ENCODE measurements around the gene ZNF746.
"Not testable (repeated sequence)": the region's sequence is repeated elsewhere in the genome, so short reads cannot be mapped to it uniquely, and the experiment has no call there.

ZNF746 gene

DNA sequence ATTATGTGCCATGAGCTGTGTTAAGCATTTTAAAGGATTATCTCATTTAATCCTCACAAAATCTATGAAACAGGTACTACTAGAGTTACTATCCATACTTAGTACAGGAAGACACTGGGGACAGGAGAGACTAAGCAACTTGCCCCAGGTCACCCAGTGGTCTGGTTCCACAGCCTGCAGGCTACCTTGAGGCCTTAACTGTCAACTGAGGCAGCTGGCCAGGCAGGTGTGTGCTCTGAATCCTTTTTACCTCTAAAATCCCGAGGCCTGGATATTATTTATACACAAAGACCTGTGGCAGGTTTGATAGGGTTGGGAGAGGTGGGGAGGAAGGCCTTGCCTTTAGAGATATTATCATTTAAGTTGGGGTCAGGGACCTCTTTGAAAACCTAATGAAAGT is 39.8 kb downstream of the ZNF746 start:
- no peak for DNase-seq

DNA sequence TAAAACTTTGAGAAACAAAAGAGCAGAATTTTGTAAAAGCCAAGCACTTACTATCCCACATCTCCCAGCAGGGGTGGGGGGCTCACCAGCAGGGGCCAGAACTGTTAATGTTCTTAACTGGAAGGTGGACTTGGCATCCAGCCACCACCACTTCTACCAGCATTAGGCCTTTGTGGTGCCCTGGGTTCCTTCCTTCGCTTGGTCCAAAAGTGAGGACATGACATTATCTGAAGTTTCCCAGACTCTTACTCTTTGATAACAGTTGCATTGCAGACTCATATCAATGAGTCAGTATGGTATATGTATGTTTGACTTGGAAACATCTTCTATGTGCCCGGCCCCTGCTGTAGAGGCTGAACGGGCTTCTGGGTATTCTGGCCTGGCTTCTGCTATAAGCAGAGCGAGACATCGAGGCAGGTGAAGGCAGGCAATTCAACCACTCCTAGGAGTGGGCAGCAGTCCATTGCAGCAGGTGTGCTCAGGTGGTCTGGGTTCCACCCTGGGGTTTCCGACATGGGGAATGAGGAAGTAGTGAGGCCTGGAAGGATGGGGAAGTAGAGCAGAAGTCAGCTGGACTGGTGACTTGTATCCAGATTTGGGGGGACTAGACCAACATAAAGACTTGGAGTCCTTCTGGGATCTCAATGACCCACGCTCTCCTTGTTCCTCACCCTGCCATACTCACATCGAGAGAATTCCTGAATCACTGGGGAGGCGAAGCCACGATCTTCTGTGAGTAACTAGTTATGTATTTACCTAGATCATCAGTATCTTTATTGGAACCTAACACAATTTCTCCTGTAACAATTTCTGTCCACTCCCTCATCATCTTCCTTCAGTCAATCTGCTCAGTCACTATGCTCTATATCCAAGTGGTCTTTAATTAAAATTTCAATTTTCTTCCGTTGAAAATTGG is 40.8 kb downstream of the ZNF746 start:
- no peak for DNase-seq

DNA sequence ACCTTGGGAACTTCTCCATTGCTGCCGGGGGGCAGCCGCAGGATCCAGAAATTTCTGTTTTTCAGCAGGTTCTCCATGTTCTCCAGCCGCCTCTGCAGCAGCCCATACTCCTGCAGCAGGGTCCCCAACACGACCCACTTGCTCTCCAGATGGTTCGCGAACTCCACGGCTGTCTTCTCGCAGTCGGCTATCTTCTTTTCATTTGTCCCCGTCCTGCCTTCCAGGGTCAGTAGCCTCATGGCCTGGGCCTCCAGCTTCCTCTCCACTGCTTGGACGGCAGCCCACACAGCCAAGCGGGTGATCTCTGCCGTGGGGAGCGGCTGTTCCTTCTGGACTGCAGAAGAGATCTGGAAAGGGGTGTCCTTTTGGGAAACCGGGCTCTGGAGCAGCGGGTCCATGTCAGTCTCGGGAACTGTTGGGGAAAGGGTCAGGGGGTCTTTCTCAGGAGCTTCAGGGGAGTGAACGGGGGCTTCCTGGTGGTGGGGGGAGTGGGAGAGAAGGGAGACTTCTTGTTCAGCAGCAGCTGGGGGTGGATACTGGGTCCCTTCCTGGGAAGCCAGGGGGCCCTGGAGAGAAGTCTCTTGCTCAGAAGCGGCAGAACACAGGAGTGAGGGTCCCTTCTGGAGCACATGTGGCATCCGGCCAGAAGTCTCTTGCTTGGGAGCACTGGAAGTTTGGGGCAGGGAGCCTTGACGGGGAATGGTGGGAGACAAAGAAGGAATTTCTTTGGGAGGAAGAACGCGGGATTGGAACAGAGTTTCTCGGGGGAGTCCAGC is 42.2 kb downstream of the ZNF746 start:
- DNase-seq, result no peak

DNA sequence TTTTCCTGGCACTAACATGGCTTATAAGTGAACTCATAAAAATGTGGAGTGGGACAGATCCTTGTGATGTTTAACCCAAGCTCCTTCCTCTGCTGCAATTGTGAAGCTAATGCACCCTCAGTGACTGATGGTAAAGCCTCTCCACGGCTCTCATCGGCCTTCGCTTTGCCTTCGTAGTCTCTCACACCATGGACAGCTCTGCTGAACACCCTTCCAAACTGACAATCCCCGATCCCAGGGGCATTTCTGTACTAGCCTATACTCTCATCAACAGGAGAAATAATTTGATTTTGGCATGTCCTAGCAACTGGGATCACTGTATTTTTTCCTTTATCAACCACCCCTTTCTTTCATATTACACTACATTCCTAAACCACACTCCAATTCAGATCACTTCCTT is 42.9 kb downstream of the ZNF746 start:
- DNase-seq, result no peak

DNA sequence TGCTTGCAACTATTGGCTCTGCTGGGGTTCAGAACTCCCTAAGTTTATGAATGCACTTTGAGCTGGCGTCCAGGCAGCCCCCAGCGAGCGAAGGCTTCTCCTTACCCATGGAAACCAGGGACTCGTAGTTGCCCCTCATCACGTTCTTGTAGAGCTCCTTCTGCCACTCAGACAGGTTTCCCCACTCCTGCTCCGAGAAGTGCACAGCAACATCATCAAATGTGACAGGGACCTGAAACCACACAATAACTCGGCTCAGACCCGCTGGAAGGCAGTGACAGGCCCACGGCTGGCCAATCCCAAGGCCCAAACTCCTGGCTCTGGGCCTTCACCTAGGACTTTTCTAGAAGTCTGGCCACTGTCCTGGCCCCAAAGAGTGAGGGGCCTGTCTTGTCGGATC is 43.6 kb downstream of the ZNF746 start:
- DNase-seq, result no peak

DNA sequence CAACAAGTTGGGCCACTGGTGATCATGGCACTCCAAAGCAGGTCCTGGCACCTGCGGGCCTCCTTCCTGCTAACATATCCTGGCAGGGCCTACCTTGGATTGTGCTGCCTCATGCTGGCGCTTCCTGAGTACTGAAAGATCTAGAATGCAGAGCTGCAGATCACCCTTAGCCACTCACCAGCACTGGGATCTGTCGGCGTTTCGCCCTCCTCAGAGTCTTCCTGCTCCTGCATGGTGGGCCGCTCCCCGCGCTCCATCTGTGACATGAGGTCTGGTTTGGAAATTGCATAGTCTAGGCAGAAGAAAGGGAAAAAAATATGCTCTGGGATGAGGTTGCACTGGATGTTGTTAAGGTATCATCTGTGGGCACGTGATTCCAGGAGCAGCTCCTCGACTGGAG is 46.8 kb downstream of the ZNF746 start:
- no peak for DNase-seq

DNA sequence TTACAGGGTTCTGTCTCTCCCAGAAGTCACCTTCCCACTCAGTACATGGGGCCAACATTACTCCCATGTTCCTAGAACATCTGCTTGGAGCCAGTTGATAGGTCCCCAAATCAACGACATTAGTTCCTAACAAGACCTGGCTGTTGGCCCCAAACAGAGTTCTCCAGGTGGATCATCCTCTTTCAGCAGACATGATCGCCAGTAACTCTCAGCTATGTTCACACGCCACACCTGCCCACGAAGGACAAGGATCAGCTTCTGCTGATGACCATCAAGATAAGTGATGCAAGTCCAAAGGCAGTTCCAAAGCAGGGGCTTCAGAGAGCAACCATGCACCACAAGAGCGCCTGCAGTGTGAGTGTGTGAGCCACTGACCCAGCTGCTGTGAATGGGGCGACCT is 47.7 kb downstream of the ZNF746 start:
- DNase-seq, result no peak

DNA sequence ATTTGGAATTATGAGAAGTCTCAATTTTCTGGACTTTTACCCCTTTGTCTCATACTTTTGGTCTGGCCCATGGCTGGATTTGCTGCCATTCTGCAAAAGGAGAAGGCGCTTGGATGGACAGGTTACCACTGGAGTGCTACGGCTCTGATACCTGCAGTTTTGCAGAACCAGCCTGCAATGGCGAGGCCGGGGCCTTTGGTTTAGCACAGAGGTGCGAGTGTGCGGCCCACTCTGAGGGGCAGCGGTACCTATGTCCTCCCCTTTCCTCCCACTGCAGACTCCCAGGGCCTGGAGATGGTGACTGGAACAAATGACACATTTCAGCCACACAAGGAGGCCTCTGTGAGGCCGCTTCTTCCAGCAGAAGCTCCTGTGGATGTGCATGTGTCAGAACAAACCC is 48.6 kb downstream of the ZNF746 start:
- no peak for DNase-seq

DNA sequence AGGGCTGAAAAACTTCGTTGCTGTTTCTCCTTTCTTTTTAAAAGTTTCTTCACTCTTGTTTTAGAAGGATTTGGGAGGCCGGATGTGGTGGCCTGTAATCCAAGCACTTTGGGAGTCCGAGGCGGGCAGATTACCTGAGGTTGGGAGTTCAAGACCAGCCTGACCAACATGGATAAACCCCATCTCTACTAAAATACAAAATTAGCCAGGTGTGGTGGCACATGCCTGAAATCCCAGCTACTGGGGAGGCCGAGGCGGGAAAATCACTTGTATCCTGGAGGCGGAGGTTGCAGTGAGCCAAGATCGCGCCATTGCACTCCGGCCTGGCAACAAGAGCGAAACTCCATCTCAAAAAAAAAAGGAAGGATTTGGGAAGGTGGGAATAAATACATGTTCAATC is 51.6 kb downstream of the ZNF746 start:
- not testable (repeated sequence) for DNase-seq

DNA sequence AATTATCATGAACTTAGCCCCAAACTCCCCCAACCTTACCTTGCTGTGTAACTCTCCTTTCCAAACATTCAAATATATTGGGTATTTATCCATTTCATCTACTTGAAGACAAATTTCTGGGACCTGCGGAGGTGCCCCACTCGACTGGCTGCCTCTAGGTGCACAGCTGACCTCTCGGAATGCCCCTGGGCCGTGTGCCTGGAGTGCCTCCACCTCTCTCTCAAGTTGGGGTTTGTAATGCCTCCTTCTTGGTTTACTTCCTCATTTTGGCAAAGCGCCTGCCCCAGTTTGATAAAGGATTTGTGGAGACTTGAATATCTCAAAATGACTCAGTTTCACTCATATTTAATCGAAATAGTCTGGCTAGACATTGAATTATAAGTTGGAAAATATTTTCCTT is 53.3 kb downstream of the ZNF746 start:
- DNase-seq, result no peak

DNA sequence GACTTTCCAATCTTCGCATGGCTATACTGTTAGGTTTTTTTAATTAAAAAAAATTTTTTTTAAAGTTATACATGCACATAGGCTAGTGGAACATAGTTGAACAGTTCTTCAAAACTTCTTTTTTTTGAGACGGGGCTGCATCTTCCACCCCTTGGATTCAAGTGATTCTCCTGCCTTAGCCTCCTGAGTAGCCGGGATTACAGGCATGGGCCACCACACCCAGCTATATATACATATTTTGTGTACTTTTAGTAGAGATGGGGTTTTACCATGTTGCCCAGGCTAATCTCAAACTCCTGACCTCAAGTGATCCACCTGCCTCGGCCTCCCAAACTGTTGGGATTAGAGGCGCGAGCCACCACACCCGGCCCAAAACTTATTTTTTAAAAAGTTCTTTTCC is 54.1 kb downstream of the ZNF746 start:
- no peak for DNase-seq

DNA sequence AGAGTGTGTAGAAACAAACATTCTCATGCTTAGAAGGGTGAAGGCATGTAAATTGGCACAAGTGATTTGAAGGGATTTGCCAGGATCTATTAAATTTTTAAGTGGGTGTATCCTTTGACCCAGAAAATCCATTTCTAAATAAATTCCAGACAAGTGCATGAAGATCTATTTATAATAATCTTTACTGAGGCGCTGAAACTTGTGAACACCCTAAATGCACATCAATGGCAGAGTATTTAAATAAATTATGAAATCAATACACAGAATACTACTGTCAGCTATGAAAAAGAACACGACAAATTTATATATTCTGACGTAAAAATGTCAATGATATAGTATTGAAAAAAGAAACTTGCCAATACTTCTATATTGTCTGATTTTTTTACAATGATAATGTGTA is 54.7 kb downstream of the ZNF746 start:
- DNase-seq, result no peak

DNA sequence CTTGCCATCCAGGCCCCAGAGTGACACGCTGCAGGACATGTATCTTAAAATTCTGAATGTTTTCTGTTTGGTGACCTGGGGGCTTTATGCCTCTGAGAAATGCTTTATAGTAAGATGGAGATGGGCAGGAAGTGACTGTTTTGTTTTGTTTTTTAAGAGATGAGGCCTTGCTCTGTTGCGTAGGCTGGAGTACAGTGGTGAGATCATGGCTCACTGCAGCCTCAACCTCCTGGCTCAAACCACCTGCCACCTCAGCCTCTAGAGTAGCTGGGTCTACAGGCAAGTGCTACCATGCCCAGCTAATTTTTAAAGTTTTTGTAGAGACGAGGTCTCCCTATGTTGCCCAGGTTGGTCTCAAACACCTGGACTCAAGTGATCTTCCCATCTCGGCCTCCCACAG is 57.4 kb downstream of the ZNF746 start:
- no peak for DNase-seq

DNA sequence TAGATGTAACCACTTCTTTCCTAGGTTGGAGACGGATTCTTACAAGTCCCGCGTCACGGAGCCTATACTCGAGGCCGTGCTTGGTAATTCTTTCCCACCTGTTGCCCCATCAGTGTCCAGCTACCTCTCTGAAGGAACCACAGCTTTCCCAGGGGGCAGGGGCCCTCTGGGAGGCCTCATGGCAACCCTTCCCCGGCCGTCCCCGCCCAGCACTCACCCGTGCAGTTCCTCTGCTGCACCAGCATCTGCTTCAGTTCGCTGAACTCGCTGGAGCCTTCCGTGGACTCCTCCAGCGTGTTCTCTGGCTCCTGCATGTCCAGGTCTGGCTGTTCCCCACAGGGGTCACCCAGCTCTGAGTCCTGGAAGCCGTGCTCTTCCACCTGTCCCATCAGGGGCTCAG is 61.3 kb downstream of the ZNF746 start:
- DNase-seq, result no peak

DNA sequence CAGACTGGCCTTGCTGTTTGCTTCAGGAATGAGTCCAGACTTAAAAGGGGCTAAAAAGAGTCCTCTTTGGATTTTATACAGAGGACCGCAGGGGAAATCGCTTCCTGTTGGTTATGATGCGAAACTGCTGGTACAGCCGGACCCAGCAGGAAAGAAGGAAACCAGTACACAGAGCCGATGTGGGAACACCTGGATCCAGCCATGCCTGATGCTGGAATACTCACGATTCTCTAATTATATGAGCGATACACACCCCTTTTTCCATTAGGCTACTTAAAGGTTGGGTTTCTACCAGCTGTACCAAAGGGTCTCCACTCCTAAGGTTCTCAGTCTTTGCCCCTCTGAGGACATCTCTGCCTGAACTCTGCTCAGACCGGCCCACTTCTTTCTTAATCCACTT is 64.5 kb downstream of the ZNF746 start:
- DNase-seq, result no peak

DNA sequence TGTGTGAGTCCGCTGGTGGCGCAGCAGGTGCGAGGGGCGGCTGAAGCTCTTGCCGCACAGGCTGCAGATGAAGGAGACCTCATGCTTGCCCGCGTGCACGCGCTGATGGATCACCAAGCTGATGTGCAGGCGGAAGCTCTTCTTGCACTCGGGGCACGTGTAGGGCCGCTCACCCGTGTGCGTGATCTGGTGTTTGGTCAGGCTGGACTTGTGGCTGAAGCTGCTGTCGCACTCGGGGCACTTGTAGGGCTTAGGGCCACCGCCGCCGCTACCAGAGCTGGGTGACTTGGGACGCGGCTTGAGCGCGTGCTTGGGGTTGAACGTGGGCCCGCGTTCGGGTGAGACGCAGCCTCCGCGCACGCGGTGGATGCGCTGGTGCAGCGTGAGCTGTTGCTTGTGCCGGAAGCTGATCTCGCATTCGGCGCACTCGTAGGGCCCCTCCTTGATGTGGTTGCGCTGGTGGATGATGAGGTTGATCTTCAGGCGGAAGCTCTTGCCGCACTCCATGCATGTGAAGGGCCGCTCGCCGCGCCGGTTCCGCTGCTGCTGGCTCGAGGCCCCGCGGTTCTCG is 65.4 kb downstream of the ZNF746 start:
- DNase-seq, result no peak

DNA sequence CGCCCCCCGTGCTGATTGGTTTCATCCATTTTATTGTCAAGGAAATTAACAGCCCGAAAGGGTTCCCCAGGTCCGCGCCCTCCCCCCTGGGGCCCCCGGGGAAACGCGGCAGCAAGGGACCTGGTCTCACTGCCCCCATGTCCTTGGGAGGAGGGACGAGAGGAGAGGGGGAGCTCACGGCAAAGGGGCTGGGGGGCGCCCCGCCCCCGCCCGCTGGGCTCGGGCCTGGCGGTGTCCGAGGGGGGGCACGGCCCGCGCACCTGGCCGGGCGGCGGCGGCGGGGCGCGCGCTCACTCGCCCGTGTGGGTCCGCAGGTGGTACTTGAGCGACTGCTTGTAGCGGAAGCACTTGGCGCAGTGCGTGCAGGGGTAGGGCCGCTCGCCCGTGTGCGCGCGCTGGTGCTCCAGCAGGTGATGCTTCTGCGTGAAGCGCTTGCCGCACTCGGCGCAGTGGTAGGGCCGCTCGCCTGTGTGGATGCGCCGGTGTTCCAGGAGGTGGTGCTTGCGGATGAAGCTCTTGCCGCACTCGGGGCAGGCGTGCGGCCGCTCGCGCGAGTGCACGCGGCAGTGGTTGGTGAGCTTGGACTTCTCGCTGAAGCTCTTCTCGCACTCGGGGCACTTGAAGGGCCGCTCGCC is 66.0 kb downstream of the ZNF746 start:
- DNase-seq, result no peak

DNA sequence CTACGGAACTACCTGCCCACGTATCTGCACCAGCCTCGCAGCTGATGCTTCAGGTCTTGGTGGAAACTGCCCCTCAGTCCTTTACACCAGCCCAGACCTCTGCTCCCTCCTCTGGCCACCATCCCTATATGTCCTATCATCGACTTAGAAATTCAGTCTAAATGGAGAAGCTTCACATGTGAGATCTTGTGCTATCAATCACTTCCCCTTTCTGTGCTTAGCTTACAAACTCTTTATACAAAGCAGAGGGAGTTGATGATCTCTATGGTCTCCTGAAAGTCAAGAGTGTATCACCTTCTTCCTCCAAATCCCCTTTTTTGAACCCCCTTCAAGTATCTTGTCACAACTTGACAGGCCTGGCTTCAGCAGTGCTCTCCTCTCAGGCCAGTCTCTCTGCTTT is 67.4 kb downstream of the ZNF746 start:
- DNase-seq, result no peak

DNA sequence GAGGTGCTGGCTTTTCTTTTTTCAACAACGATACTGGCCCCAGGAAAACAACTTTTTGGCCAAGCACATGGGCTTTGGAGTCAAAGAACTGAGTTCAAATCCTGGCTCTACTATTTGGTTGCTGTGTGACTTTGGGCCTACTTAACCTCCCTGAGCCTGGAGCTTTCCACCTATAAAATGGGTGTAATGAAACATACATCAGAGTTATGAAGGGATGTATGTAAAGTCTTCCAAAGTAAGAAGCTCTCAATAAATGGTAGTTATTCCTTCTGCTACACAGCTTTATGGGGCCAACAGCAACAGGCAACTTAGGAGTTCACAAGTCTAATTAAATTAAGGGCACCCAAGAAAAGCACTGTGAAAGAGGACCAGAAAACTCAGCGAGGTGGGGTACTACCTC is 69.7 kb downstream of the ZNF746 start:
- no peak for DNase-seq

DNA sequence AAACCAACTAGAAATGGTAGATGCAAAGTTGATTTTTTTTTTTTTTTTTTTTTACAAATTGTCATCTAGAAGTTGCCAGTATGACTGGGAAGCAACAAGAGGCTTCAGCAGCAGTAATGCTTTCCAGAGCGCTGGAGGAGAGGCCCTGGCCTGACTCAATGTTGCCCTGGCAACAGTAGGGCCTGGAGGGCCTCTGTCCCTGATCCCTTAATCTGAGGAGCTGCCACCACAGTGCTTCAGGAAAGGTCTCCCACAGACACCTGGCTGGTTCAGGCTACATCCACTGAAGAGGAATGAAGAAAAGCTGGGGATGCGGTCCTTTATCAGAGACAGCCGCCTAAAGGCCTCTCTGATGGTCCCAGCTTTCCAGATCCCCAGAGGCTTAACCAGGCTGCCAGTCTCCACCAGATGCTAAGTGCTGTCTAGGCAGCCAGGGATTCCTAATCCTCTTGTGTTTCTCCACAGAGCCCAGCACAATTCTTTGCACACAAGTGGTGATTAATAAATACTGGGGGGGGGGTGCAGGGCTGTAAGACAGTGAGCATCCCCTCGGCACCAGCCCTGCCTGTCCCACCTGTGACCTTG is 70.4 kb downstream of the ZNF746 start:
- no peak for DNase-seq

DNA sequence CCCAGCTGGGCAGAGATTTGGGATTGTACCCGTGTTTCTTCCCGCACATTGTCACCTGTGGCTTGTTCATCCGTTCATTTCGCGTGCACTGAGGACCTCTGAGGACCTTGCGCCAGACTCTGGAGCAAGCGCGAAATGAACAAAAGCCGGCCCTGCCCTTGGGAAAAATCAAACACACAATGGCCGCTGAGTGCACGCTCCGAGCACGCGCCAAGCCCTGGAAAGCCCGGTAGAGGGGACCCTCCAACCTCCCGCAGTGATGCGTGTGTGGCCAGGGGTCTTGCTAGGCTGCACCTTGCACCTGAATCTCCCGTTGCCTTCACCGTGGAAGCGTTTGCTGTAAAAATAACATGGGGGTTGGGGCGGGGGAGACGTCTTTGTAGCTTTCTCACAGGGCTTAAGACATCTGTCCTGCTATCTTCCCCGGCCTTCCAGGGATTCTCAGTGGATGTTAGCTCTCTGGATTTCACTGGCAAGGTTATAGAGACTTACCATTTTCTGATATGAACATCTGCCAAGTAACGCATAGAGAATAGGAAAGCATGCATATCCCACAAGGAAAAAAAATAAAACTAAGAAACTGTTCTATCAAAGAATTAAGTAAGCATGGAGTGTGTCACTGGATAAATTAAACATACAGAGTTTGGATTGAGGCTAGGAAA is 74.0 kb downstream of the ZNF746 start:
- DNase-seq, result no peak

DNA sequence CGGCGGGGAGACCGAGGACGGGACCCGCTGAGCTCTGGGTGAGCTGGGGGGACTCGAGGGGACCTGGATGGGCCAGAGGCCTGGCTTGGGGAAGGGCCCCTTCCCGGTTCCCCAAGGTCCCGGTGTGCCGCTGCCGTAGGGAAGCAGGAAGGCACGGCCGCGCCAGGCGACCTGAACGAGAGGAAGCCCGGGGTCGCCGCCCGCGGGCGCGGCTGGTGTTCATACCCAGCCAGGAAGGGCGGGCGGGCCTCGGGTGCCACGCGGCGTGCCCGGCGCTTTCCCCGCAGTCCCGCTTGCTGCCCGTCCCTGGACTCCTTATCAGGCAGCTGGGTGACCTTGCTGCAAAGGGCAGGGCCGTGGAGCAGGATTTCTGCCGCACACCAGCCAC is 74.7 kb downstream of the ZNF746 start:
- peak; percentile 23 to 41 for DNase-seq
